HG02938 (cell line): ENCODE measurements around the gene ADPRM.
"Not testable (repeated sequence)": the region's sequence is repeated elsewhere in the genome, so short reads cannot be mapped to it uniquely, and the experiment has no call there.

Experiments used
- ATAC-seq: cut with Tn5 transposase; IDR thresholded peaks from one replicate; pipeline ENCODE4 v1.9.1; 2021; ENCODE audit warnings: mild to moderate bottlenecking, moderate library complexity; ENCODE audit not compliant: unreplicated experiment

Gene ADPRM

DNA sequence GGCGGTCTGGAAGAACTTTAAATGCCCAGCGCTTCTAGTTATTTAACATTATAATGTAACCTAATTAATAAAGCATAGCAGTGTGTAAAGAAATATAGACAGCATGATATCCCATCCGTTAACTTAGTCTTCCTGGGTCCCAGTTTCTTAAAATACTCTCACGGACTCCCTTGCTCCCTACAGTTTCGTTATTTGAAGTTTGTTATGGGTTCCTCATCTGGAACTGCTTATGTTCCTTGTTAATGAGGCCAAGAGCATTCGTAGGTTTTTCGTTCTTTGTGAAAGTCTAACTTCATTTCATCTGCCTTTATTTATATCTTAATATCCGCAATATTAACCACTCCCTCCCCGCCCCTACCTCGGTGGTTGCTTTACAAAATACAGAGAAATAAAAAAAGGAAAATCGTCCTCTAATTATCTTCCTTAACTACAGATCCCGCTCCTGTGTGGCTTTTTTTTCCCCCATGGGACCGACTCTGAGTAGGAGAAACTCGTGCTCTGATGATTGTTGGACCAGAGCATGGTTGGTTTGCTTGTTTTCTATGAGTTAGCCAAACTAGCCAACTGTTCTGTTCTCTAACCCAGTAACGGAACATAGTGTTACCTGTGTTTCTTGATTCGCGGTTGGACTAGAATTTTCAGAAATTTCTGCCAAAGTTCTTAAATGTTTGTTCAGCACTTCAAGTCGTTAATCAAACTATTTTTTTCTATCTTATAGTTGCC, 863 bp downstream of the ADPRM start:
- ATAC-seq, result no peak

DNA sequence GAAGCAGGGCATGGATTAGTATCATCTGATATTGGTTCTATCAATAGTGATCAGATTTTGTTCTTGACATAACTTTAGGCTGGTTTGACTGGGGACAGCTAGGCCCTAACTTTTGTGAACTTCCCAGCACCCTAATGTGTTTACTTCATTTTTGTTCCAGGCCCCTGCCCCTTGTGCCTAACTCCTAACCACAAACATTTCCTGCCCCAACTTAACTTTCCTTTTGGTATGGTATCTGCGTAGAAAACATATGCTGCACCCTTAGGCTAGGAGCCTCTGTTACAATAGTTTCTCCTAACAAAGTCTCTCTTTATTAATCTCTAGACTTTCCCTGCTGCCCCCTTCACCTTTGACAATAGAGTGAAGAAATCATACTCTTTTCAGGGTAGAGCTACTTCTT, 2.5 kb downstream of the ADPRM start:
- no peak for ATAC-seq

- ATAC-seq, result no peak
These were observed 5.2 kb downstream of the ADPRM start for GRCh38 chr17:10702574-10702973.

- ATAC-seq, result no peak
These were observed 8.3 kb downstream of the ADPRM start for GRCh38 chr17:10705727-10706126.

- no peak for ATAC-seq
These were observed 15.9 kb downstream of the ADPRM start for GRCh38 chr17:10713318-10713717.

DNA sequence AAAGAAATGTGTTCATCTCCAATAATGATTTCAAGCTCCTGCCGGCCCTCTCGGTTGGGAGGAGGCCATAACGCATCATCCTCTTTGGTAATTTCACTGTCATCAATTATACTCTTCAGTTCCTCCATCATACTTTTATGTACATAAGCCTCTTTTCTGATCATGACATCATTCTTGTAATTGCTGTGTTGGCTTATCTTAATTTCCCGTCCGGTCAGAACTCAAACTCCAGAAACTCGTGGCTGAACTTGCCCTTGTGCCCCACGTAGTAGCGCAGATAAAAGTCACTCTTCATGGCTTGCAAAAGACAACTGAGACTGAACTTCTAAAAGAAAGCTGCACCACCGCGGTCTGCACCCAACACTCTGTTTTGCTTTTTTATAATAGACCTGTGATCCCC, 18.8 kb downstream of the ADPRM start:
- no peak for ATAC-seq

DNA sequence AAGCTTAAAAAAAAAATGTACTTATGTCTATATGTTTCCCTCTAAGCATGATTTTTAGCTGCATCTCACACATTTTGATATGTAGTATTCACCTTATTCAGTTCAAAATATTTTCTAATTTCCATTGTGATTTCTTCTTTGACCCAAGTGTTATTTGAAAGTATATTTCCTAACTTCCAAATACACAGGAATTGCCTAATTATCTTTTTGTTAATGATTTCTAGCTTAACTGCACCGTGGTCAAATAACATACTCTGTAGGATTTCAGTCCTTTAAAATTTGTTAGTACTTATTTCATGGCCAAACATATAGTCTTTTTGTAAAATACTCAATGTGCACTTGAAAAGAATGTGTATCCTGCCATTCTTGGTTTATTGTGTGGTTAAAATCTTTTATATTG, 21.2 kb downstream of the ADPRM start:
- ATAC-seq, result no peak

DNA sequence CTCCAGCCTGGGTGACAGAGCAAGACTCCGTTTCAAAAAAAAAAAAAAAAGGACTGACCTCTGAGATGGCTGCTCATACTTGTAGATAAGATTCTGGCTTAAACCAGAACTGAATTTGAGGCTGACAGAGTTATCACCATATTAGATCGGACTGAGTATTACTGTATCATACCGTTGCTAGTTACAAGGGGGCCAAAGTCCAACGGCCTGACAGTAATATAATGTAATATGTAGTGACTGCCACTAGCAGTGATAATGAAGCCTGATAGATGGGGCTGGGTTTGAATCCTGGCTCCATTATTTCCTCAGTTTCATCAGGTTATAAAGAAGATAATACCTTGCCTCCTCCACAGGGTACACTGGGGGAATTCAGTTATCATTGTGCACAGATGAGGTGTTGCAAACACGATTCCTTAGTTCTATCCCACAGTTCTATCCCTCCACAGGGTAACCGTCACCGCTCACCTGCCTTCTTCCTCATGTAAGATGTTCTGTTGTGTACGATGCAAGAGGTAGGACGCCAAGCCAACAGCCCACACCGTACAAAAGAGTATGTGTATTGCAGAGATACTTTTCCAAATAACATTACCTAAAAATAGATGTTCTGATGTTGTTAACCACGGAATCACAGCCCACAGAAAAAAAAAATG, 27.3 kb downstream of the ADPRM start:
- no peak for ATAC-seq

- ATAC-seq, result no peak
These were observed 27.9 kb downstream of the ADPRM start for GRCh38 chr17:10725262-10725661.

GRCh38 chr17:10726196-10726595, 28.8 kb downstream of the ADPRM start:
- no peak for ATAC-seq

- no peak for ATAC-seq
These were observed 29.8 kb downstream of the ADPRM start for GRCh38 chr17:10727192-10727591.

DNA sequence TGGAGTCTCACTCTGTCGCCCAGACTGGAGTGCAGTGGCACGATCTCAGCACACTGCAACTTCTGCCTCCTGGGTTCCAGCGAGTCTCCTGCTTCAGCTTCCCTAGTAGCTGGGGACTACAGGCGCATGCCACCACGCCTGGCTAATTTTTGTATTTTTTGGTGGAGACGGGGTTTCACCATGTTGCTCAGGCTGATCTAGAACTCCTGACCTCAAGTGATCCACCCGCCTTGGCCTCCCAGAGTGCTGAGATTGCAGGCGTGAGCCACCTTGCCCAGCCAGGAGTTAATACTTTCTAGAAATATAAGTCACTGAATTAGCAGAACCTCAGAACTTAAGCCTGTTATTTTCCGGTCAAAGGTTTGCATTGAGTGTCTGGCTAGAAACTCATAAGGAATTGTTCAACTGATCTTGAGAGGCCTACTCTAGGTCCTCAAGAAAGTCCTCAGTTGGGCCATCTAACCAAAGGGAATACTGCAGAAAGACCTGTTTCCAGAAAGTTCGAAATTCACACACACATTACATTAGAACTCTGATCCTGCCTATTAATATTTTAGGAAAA, 31.0 kb downstream of the ADPRM start:
- ATAC-seq, result no peak

DNA sequence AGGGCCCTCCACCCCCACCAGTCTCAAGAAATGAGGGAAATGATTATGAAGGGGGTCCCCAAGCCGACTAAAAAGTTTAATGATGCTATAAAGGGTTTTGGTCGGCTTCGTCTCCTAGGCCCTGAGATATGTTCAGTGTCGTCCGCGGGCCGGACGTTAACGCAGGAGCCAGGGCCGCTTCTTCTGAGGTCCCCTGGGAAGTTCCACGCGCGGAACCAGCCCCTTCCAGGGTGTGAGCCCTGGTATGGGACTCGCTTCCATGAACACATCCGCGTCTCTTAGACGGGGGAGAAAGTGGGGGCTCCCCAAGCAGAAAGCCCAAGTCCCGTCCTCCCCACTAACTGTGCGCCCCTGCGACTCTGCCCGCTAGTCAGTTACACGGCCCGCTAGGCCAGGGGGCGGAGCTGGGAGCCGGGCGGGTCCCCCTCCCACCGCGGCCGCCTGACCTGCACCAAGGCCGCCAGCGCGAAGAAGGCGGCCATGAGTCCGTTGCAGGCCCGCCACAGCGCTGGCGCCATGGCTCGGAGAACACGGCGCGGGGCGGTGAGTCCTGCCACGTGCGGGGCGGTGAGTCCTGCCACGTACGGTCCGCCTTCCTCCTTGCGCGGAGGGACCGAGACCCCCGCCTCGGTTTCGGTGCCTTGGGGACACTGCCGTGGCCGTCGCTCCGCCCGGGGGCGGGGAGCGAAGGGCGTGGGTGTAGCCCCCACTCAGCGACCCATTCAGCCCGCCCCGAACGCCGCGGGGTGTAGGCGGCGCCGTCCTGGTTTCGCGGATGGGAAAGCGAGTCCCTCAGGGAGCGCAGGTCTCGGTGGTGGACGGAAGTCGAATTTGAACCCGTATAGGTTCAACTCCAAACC, 32.2 kb downstream of the ADPRM start, which contains the start of gene TMEM220:
TSS of gene TMEM220 (minus strand) at position 690 of the 860 bp plus-strand sequence. CDS start at position 518, 172 bp downstream.
- no peak for ATAC-seq

- not testable (repeated sequence) for ATAC-seq
These were observed 32.9 kb downstream of the ADPRM start for GRCh38 chr17:10730247-10730646.

GRCh38 chr17:10731408-10731879, 34.0 kb downstream of the ADPRM start:
- no peak for ATAC-seq

DNA sequence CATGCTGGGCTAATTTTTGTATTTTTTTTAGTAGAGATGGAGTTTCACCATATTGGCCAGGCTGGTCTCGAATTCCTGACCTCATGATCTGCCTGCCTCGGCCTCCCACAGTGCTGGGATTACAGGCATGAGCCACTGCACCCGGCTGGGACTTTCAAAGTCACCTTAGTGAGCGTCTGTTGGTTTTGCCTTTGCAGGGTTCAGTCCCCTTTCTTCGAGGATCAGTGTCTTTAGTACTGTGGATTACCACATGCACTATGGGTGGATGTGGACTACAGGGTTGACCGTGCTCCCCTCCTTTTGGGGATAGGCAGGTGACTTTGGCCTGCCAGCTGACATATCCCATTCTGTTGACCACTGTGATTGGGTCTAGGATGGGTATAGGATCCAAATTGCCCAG, 34.7 kb downstream of the ADPRM start:
- ATAC-seq, result not testable (repeated sequence)

DNA sequence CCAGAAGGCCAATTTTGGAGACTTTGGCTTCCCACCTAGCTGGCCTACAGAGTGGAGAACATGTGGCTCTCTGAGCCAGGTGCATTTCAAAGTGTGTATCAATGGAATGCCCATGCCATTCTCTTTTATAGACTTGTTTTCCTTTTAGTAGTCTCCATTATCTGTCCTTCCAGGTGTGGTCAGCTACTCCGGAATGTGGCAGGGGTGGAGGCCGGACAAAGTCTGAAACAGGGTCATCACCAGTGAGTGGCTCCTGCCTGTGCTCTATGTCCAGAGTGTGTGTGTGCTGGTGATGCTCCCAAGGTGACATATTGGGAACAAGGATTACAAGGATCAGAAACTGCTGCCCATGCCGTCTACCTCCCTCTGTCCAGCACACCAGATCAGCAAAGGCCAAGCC, 36.3 kb downstream of the ADPRM start:
- ATAC-seq, result no peak

DNA sequence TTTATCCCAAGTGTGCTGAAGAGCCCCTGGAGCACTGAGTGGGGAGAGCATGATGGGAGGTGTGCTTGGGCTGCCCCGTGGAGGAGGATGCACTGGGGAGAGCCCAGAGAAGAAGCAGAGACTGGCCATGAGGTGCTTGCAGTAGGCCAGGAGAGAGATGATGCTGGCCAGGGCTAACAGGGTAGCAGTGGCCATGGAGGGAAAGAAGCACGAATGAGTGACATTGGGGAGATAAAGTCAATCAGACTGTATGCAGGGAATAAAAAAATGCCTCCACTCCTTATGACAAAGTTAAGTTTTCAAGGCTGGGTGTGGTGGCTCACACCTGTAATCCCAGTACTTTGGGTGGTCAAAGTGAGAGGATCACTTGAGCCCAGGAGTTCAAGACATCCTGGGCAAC, 37.9 kb downstream of the ADPRM start:
- no peak for ATAC-seq

- no peak for ATAC-seq
These were observed 38.4 kb downstream of the ADPRM start for GRCh38 chr17:10735821-10736220.

- ATAC-seq, result no peak
These were observed 39.8 kb downstream of the ADPRM start for GRCh38 chr17:10737168-10737622.

- no peak for ATAC-seq
These were observed 40.3 kb downstream of the ADPRM start for GRCh38 chr17:10737736-10738135.
